Prostate gland (tissue), 2 donors: ENCODE data around the gene TXNDC15.

Experiments used
- POLR2A ChIP-seq: fragments of 450-650 bp; IDR thresholded peaks from one replicate; pipeline ENCODE4 v1.6.1; 2016; ENCODE audit warnings: antibody characterized with exemption, mild to moderate bottlenecking
- POLR2AphosphoS5 ChIP-seq: sonication (generic); formaldehyde crosslinking; IDR thresholded peaks from one replicate; pipeline ENCODE4 v1.6.1; 2017; ENCODE audit warnings: antibody characterized with exemption
- TF ChIP-seq, protein P1 (sequence below), 4 experiments: fragments of 200-600 bp in 2 of 4; fragments of 450-650 bp in 2 of 4; sonication (generic) in 2 of 4; IDR thresholded peaks; 1 replicate in 3 of 4; 2 replicates in 1 of 4; pipeline ENCODE4 v1.5.1; 2016 to 2019; ENCODE audit warnings: antibody characterized with exemption in 4 of 4, mild to moderate bottlenecking in 2 of 4, moderate library complexity in 2 of 4

DNA sequence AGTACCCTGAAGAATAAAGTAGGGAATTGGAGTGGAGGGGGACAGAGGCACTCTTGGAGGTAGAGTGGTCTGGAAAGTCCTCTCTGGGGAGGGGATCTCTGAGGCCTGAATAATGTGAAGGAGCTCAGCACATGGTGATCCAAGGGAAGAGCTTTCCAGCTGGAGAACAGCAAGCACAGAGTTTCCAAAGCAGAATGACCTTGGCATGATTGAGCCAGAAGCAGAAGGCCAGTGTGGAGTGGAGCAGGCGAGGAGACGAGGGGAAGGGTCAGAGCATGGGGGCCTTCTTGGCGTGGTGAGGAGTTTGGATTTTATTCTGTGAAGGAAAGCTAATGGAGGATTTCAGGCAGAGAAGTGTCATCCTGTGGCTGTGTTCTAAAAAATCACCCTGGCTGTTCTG, 39.1 kb downstream of the TXNDC15 start:
- TF ChIP-seq, protein P1, sequence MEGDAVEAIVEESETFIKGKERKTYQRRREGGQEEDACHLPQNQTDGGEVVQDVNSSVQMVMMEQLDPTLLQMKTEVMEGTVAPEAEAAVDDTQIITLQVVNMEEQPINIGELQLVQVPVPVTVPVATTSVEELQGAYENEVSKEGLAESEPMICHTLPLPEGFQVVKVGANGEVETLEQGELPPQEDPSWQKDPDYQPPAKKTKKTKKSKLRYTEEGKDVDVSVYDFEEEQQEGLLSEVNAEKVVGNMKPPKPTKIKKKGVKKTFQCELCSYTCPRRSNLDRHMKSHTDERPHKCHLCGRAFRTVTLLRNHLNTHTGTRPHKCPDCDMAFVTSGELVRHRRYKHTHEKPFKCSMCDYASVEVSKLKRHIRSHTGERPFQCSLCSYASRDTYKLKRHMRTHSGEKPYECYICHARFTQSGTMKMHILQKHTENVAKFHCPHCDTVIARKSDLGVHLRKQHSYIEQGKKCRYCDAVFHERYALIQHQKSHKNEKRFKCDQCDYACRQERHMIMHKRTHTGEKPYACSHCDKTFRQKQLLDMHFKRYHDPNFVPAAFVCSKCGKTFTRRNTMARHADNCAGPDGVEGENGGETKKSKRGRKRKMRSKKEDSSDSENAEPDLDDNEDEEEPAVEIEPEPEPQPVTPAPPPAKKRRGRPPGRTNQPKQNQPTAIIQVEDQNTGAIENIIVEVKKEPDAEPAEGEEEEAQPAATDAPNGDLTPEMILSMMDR (IDR thresholded peaks at IDR 0.05) = no peak
- TF ChIP-seq POLR2AphosphoS5 (no peak), POLR2A (no peak)
